DMS114 treated with DMSO at 0.1 percent for 48 hours (cell line): ENCODE results near the gene ELAVL1.
"Not testable (repeated sequence)": the region's sequence is repeated elsewhere in the genome, so short reads cannot be mapped to it uniquely, and the experiment has no call there.

Experiments
- DNase-seq: peaks from one replicate; lab custom pipeline; 2025; ENCODE audit not compliant: unreplicated experiment; lab: John Stamatoyannopoulos, UW

Gene ELAVL1

GRCh38 chr19:8005534-8006256 is at the start of gene ELAVL1:
ELAVL1 (minus strand) TSS chr19:8005641; CDS start chr19:7991815, 13,826 bp downstream.
- DNase-seq, result peak; percentile 33

GRCh38 chr19:8054169-8054568 is 48.7 kb upstream of the ELAVL1 start:
- DNase-seq, result no peak

DNA sequence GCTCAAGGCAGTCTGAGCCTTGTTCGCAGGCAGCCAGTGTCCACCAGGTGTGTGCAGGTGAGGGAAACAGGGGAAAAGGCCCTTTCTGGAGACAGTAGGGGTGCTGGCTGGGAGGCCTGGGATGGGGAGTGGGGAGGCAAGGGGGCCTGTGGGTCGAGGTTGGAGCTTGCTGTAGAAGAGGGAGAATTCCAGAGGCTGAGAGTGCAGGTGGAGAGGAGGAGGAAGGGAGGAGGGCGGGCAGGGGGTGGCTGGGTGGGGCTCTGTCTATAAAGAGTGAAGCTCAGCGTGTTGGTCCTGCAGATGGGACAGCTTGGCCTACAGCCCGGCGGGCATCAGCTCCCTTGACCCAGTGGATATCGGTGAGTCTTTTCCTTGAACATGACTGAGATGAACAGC is 47.0 kb upstream of the ELAVL1 start, which contains the start of gene CCL25:
Gene CCL25, plus strand, starts transcription at position 297 of the 396 bp plus-strand sequence. CDS start 290 bp downstream, outside the sequence.
- DNase-seq, result no peak

GRCh38 chr19:8050274-8051096 is 45.0 kb upstream of the ELAVL1 start:
- peak; percentile 79 for DNase-seq

- no peak for DNase-seq
Measured at GRCh38 chr19:8046569-8047165, 41.2 kb upstream of the ELAVL1 start.

GRCh38 chr19:8045872-8046568 is 40.6 kb upstream of the ELAVL1 start:
- DNase-seq, result no peak

- DNase-seq, result no peak
Measured at GRCh38 chr19:8044018-8044417, 38.6 kb upstream of the ELAVL1 start.

GRCh38 chr19:8042900-8043299 is 37.5 kb upstream of the ELAVL1 start:
- no peak for DNase-seq

DNA sequence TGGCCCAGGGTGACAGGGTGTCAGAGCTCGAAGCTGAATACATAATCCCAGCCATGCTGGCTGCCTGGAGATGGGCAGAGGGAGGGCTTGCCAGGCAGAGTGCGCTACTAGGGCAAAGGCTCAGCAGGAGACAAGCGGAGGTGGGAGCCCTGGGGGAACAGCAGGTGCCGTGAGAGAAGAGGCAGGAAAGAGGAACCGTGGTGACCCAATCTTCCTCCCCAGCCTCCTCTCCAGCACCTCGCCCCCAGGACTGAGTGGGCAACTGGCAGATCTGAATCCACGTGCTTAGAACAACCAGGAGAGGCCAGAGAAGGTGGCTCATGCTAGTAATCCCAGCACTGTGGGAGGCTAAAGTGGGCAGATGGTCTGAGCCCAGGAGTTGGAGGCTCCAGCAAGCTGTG is 36.1 kb upstream of the ELAVL1 start:
- no peak for DNase-seq

- DNase-seq, result no peak
Measured at GRCh38 chr19:8039231-8039630, 33.8 kb upstream of the ELAVL1 start.

DNA sequence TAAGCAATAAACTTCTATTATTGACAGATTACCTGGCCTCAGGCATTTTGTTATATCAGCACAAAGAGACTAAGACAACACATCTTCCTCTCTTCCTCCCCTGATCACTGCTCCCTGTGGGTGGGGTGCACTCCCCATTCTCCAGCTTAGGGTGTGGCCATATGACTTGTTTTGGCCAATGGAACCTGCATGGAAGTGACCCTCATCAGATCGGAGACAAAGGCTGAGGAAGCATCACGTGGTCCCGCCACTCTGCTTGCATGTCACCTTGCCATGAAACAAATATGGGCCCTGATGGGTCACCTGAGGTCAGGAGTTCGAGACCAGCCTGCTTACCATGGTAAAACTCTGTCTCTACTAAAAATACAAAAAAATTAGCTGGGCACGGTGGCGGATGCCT is 33.4 kb upstream of the ELAVL1 start:
- DNase-seq, result no peak

DNA sequence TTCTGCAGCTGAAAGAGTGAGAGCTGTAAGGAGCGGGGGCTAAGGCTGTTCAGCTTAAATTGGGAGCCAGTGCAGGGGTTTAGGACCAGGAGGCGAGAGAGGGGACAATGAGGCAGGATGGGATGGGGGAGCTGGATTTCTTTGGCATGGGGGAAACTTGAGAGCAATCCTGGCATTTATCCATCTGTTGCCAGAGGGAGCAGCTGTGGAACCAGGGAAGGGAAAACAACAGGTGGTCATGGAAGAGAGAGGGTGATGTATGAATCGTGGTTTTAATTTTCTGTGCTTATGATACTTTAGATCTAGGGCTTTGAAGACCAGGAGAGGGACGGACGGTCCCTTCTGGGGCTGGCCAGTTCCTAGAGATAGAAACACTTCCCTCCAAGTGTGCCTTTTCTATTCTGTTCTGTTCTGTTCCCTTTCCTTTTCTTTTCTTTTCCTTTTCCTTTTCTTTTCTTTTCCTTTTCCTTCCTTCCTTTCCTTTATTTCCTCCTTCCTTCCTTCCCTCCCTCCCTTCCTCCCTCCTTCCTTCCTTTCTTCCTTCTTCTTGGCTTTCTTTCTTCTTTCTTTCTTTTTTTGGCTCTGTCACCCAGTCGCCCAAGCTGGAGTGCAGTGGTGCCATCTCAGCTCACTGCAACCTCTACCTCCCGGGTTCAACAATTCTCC is 31.1 kb upstream of the ELAVL1 start:
- DNase-seq, result no peak

DNA sequence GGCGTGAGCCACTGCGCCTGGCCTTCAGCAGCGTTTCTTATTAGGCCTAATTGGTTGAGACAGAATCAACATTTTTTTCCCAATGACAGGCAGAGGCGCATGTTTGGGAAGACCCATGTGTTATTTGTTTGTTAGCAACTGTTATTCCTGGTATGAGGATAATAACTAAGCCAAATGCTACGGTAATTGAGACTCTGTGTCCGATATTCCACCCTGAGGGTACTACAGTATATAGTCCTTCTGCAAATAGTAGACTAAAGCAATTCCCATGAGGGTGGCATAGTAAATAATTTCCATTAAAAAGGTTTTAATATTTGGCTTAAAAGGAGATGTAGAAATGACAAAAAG is 28.7 kb upstream of the ELAVL1 start:
- no peak for DNase-seq

DNA sequence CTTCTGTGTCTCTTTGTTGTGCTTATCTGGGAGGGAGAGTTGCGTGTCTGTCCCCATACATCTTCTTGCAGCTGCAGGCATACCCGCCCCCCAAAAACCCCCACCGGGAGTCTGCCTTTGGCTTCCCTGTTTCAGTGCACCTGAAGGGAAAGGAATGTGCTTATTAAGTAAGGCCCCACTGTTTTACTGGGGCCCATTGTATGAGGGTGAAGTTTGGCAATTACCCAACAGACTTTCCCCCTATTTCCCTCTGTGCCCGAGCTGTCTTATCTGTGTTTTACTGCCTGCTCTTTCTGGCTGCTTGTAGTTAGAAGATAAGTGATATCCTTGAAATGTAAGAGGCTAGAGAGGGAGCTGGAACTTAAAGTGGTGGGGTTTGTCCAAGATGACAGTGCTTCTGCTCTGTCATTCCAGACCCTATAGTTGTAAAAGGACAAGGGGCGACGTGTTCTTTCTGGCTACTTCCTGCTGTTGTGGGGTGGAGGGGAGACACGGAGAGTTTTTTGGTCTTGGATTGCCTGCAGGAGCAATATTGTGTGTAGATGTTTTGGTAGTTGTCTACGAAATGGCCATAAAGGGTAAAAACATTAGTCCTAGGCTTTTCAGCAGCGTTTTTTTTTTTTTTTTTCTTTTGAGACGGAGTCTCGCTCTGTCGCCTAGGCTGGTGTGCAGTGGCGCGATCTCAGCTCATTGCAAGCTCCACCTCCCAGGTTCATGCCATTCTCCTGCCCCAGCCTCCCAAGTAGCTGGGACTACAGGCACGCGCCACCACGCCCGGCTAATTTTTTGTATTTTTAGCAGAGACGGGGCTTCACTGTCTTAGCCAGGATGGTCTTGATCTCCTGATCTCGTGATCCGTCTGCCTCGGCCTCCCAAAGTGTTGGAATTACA is 28.1 kb upstream of the ELAVL1 start:
- not testable (repeated sequence) for DNase-seq

GRCh38 chr19:8030960-8031359 is 25.5 kb upstream of the ELAVL1 start:
- no peak for DNase-seq

DNA sequence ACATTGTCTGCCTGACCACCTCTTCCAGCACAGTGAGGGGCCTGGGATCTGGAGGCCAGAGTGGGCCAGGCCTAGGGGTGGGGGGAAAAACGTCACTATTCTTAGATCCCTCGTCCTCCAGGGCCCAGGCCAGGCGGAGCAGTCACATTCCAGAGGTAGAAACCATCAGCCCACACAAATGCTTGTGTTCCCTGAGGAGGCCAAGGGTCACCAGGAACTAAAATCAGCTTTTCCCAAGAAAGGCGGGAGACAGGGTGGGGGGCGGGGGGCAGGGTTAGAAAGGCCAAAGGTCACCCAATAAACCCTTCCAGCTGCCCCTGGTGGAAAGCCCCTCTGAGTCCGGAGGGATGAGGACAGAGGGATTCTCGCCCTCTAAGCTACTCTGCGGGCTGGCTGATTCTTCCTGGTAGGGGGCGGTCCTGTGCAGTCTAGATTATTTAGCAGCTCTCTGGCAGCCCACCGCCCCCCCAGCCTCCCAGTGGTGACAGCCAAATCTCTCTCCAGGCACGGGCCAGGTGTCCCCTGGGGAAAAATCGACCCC is 23.6 kb upstream of the ELAVL1 start:
- DNase-seq, result no peak

- DNase-seq, result no peak
Measured at GRCh38 chr19:8025316-8025715, 19.9 kb upstream of the ELAVL1 start.

DNA sequence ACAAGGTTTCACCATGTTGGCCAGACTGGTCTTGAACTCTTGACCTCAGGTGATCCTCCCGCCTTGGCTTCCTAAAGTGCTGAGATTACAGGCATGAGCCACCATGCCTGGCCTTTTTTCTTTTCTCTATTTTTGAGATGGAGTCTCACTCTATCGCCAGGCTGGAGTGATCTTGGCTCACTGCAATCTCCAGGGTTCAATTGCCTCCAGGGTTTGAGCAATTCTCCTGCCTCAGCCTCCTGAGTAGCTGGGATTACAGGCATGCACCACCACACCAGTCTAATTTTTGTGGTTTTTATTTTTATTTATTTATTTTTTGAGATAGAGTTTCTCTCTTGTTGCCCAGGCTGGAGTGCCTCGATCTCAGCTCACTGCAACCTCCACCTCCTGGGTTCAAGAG is 18.8 kb upstream of the ELAVL1 start:
- not testable (repeated sequence) for DNase-seq

GRCh38 chr19:8023371-8023770 is 17.9 kb upstream of the ELAVL1 start:
- no peak for DNase-seq

DNA sequence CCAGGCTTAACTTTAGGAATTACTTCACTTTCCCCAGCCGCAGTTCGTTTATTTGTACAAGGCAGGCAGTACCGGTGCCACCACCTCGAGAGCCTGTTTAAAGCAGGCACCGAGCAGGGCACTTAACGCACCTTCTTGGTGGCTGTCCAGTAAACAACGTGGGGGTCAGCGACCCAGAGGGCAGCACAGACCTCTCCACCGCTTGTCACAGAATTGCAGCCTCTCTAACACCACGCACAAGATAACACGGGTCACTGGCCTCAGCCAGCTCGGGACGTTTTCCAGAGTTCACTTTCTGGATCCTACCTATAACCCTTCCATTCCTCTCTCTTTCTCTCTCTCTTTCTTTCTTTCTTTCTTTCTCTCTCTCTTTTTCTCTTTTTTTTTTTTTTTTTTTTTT is 16.8 kb upstream of the ELAVL1 start:
- DNase-seq, result no peak
